Activated CD8-positive, alpha-beta memory T cell treated with anti-CD3 and anti-CD28 coated beads for 1 hour (primary cell): ENCODE measurements around the gene CCDC102A.

Source experiments
- DNase-seq, 2 donors: peaks; one replicate each; pipeline ENCODE4 v3.0.0-alpha.2; 2020; ENCODE audit warnings: low read depth in 1 of 2; ENCODE audit errors: extremely low read depth in 1 of 2

The CCDC102A gene

DNA sequence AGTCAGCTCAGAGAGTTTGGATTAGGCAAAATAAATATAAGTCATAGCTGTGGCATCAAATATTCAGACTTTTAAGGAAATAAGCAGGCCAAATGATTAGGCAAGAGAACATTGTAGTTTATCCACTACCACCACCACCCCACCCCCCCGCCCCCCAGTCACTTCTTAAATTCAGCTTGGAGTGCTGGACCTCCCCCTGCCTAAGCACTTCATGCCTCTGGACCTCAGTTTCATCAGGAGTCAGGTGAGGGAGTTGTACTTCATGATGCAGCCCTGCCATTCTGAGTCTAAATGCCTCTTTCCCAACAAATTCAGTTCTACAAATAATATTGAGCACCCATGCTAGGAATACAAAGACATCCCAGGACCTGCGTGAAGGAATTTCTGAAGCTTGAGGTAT, 71.8 kb downstream of the CCDC102A start:
- no peak for DNase-seq

DNA sequence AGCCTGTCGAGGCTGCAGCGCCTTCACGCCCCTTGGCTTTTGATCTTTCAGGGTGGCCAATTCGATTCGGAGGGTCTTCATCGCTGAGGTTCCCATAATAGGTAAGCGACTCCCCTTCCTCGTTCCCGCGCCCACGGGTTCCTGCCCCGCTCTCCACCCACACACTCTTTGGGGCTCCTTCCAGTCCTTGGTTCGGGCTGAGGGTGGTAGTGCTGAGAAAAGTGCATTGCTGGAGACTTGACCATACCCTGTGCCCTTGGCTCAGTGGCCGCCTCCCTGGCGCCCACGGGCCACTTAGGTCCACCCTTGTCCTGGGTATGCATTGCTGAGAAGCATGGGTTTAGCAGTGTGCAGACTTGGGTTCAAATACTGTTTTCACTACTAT, 73.4 kb downstream of the CCDC102A start:
- DNase-seq: no peak

DNA sequence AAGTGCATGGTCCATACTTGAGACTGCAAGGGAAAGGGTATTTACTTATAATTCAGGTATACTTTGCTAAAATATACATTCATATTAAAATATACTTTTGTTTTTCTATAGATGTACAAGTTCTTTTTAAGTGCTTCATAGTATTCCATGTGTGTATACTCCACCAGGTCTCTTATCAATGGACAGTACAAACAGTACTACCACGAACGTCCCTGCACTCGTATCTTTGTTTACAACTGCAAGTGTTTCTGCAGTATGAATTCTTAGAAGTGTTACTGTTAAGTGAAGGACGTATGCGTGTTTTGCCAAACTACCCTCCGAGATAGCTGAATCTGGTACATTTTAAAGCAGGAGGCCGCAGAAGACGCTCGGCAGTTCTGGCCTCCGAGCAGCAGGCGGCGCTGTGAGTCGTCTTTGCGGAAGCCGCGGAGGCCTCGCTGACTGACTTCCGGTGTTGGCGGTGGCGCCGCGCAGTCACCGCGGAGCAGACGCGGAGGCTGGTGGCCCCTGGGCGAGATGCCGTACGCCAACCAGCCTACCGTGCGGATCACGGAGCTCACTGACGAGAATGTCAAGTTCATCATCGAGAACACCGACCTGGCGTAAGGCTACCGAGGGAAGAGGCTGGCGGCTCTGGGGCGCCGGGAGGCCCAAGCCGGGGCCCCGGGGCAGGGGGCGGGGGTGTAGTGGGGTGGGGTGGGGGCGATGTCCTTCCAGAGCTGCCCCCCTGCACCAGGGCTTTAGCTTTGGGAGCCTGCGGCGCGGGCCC, 74.0 kb downstream of the CCDC102A start, which contains the start of gene POLR2C:
TSS of gene POLR2C (plus strand) at position 471 of the 769 bp plus-strand sequence. CDS start at position 517, 46 bp downstream.
- DNase-seq: peak; percentile 82 to 91
